ENCODE data around the gene ARSB.

Gene ARSB

GRCh38 chr5:78829811-78830527 is 155.1 kb downstream of the ARSB start:
- DNase-seq = no peak

- DNase-seq = no peak
Observed at GRCh38 chr5:78827725-78828124, 157.4 kb downstream of the ARSB start.

- no peak for DNase-seq
Observed at GRCh38 chr5:78824831-78825281, 160.3 kb downstream of the ARSB start.

- DNase-seq = no peak
Observed at GRCh38 chr5:78823196-78823595, 161.9 kb downstream of the ARSB start.

- no peak for DNase-seq
Observed at GRCh38 chr5:78821536-78822021, 163.5 kb downstream of the ARSB start.

- DNase-seq = no peak
Observed at GRCh38 chr5:78819707-78820106, 165.4 kb downstream of the ARSB start.

- DNase-seq = no peak
Observed at GRCh38 chr5:78819166-78819565, 165.9 kb downstream of the ARSB start.

- DNase-seq = no peak
Observed at GRCh38 chr5:78816143-78816765, 168.9 kb downstream of the ARSB start.

GRCh38 chr5:78813906-78814530 is 171.1 kb downstream of the ARSB start:
- no peak for DNase-seq

- DNase-seq = no peak
Observed at GRCh38 chr5:78813286-78813685, 171.8 kb downstream of the ARSB start.

GRCh38 chr5:78811866-78812265 is 173.2 kb downstream of the ARSB start:
- peak; percentile 57 for DNase-seq

GRCh38 chr5:78811121-78811817 is 173.8 kb downstream of the ARSB start:
- DNase-seq = no peak

GRCh38 chr5:78810098-78810920 is 174.8 kb downstream of the ARSB start:
- no peak for DNase-seq

GRCh38 chr5:78809444-78809843 is 175.7 kb downstream of the ARSB start:
- no peak for DNase-seq

GRCh38 chr5:78808818-78809217 is 176.3 kb downstream of the ARSB start:
- DNase-seq = no peak

- no peak for DNase-seq
Observed at GRCh38 chr5:78808380-78808779, 176.7 kb downstream of the ARSB start.

GRCh38 chr5:78806544-78806943 is 178.6 kb downstream of the ARSB start:
- no peak for DNase-seq

GRCh38 chr5:78805474-78806124 is 179.5 kb downstream of the ARSB start:
- DNase-seq = no peak

- DNase-seq = no peak
Observed at GRCh38 chr5:78804995-78805394, 180.1 kb downstream of the ARSB start.

GRCh38 chr5:78803941-78804340 is 181.2 kb downstream of the ARSB start:
- no peak for DNase-seq

- no peak for DNase-seq
Observed at GRCh38 chr5:78803353-78803752, 181.8 kb downstream of the ARSB start.

- DNase-seq = no peak
Observed at GRCh38 chr5:78801413-78801812, 183.7 kb downstream of the ARSB start.
